HepG2 (cell line): ENCODE data around the gene KRTAP1-5. TPM values are rescaled to one million over a fixed set of nuclear protein-coding genes. Genes with fewer than 3 reads are reported as not detected.

Experiments
- ATAC-seq: fragments of 200-7000 bp; cut with Tn5 transposase; 3 replicates; pipeline ENCODE4 v1.9.1; 2020; ENCODE audit warnings: mild to moderate bottlenecking, moderate library complexity
- BruUV-seq: library from RNA; stranded (reverse); fragments of 400-500 nt; replicated peaks from 2 replicates; lab custom pipeline; 2021; lab: Mats Ljungman, UMichigan
- CTCF ChIA-PET: fragments of 300-600 bp; formaldehyde crosslinking; extraction: SDS; loops from one replicate; lab custom pipeline; 2021; ENCODE audit warnings: low total read pairs, inconsistent platforms, low intra/inter-chr PET ratio; lab: Yijun Ruan, JAX
- POLR2A ChIA-PET: fragments of 350-600 bp; sonication (Branson Sonifier 250); formaldehyde crosslinking; loops from one replicate; lab custom pipeline; 2020; ENCODE audit warnings: antibody characterized with exemption, inconsistent platforms; lab: Yijun Ruan, JAX
- DNase-seq: peaks from one replicate; pipeline ENCODE4 v3.0.0-alpha.2; 2015; ENCODE audit warnings: low spot score
- FAIRE-seq: peaks from 3 replicates; lab custom pipeline; 2011; peaks lifted over from hg19 to GRCh38; lab: Jason Lieb, UNC
- H2AFZ ChIP-seq: one replicate; pipeline ENCODE4 v1.6.1; 2011; ENCODE audit warnings: low read length, inconsistent platforms
- H3K27ac ChIP-seq: fragments of 300-600 bp; 3 replicates; pipeline ENCODE4 v1.8.0; 2011; ENCODE audit warnings: mixed run types, mild to moderate bottlenecking, mixed read lengths, low read length, inconsistent platforms; ENCODE audit not compliant: insufficient read depth; ENCODE audit errors: extremely low read length
- H3K27me3 ChIP-seq, 2 experiments: fragments of 200-600 bp in 1 of 2; 2 replicates in 1 of 2; 3 replicates in 1 of 2; pipeline versions ENCODE4 v1.6.0 to v1.8.0; 2011; ENCODE audit warnings: low read length in 2 of 2, mild to moderate bottlenecking in 2 of 2, moderate library complexity in 2 of 2, inconsistent platforms in 1 of 2; ENCODE audit not compliant: insufficient read depth in 2 of 2, control insufficient read depth in 1 of 2
- H3K36me3 ChIP-seq, 2 experiments: fragments of 200-600 bp in 1 of 2; replicated peaks in 1 of 2; 2 replicates in 1 of 2; 3 replicates in 1 of 2; pipeline versions ENCODE4 v1.5.1 to v1.8.0; 2011; ENCODE audit warnings: low read length in 2 of 2, inconsistent platforms in 1 of 2; ENCODE audit not compliant: insufficient read depth in 2 of 2, control insufficient read depth in 1 of 2
- H3K4me1 ChIP-seq: 2 replicates; pipeline ENCODE4 v1.5.1; 2012; ENCODE audit warnings: low read length, inconsistent platforms; ENCODE audit not compliant: insufficient read depth
- H3K4me2 ChIP-seq: 2 replicates; pipeline ENCODE4 v1.6.0; 2011; ENCODE audit warnings: low read depth, low read length, inconsistent platforms
- H3K4me3 ChIP-seq, 3 experiments: fragments of 200-600 bp in 1 of 3; sonication (generic), shearing (Covaris generic) in 1 of 3; replicated peaks in 1 of 3; 2 replicates each; pipeline ENCODE4 v1.5.1; 2011 to 2016; ENCODE audit warnings: low read length in 3 of 3, inconsistent platforms in 2 of 3, low read depth in 2 of 3, mild to moderate bottlenecking in 2 of 3, control low read depth in 1 of 3, mixed read lengths in 1 of 3; ENCODE audit not compliant: insufficient read depth in 1 of 3
- H3K79me2 ChIP-seq: one replicate; pipeline ENCODE4 v1.6.1; 2011; ENCODE audit warnings: low read length, inconsistent platforms; ENCODE audit not compliant: insufficient read depth
- H3K9ac ChIP-seq: 2 replicates; pipeline ENCODE4 v1.6.0; 2011; ENCODE audit warnings: mild to moderate bottlenecking, low read depth, low read length, inconsistent platforms; ENCODE audit not compliant: insufficient read depth
- H3K9me3 ChIP-seq: 2 replicates; pipeline ENCODE4 v1.5.1; 2012; ENCODE audit warnings: mild to moderate bottlenecking, low read length
- H4K20me1 ChIP-seq: 2 replicates; pipeline ENCODE4 v1.6.0; 2011; ENCODE audit warnings: inconsistent platforms, mild to moderate bottlenecking, low read length, moderate library complexity; ENCODE audit not compliant: insufficient read depth
- CCDC6 ChIP-seq: sonication (generic); formaldehyde crosslinking; IDR thresholded peaks from 2 replicates; pipeline ENCODE4 v1.8.1; 2022; ENCODE audit warnings: mild to moderate bottlenecking, missing genetic modification reagents, moderate library complexity
- DNMT1 ChIP-seq: sonication (generic); formaldehyde crosslinking; IDR thresholded peaks from 2 replicates; pipeline ENCODE4 v1.5.1; 2020; ENCODE audit warnings: mild to moderate bottlenecking, missing genetic modification reagents
- FLYWCH1 ChIP-seq: sonication (generic); formaldehyde crosslinking; IDR thresholded peaks from 2 replicates; pipeline ENCODE4 v1.8.1; 2023; ENCODE audit warnings: mild to moderate bottlenecking, missing genetic modification reagents
- KDM6A ChIP-seq: IDR thresholded peaks from 2 replicates; pipeline ENCODE4 v1.6.1; 2016; ENCODE audit warnings: low read depth
- MAF1 ChIP-seq: sonication (generic); formaldehyde crosslinking; IDR thresholded peaks from 2 replicates; pipeline ENCODE4 v1.5.0; 2020; ENCODE audit warnings: missing genetic modification reagents, borderline replicate concordance
- PCBP2 ChIP-seq: fragments of 200-400 bp; formaldehyde crosslinking; optimal IDR thresholded peaks from 2 replicates; pipeline ENCODE3; 2018; ENCODE audit warnings: low read length, low read depth; ENCODE audit not compliant: poor library complexity, severe bottlenecking
- PRMT3 ChIP-seq: sonication (generic); formaldehyde crosslinking; IDR thresholded peaks from 2 replicates; pipeline ENCODE4 v1.8.1; 2022; ENCODE audit warnings: low read depth, mild to moderate bottlenecking, moderate library complexity, missing genetic modification reagents, borderline replicate concordance
- TP53 ChIP-seq: sonication (generic); formaldehyde crosslinking; conservative IDR thresholded peaks from 2 replicates; pipeline ENCODE4 v1.4.0; 2020; ENCODE audit warnings: missing genetic modification reagents
- ZNF335 ChIP-seq: sonication (generic); formaldehyde crosslinking; IDR thresholded peaks from 2 replicates; pipeline ENCODE4 v1.4.0; 2020; ENCODE audit warnings: missing genetic modification reagents
- ZNF598 ChIP-seq: sonication (generic); formaldehyde crosslinking; IDR thresholded peaks from 2 replicates; pipeline ENCODE4 v1.5.1; 2020; ENCODE audit warnings: mild to moderate bottlenecking, missing genetic modification reagents, borderline replicate concordance
- ZNF652 ChIP-seq: IDR thresholded peaks from 2 replicates; pipeline ENCODE4 v1.6.1; 2016; ENCODE audit warnings: low read depth, borderline replicate concordance
- WGBS: methylation state at CpG from one replicate; pipeline ENCODE4 v1.1.6; 2017; ENCODE audit warnings: low lambda C conversion rate; 5-methylcytosine and 5-hydroxymethylcytosine counted together
- in situ Hi-C: cut with HindIII; loops from 2 replicates; pipeline ENCODE4 v1.10.0; 2017; ENCODE audit warnings: low pct_unique_long_range_greater_than_20kb; ENCODE audit not compliant: extremely low pct_ligation_motif_present
- intact Hi-C: fragments of 100-400 bp; cut with micrococcal nuclease; formaldehyde crosslinking; loops from one replicate; pipeline ENCODE4 v1.10.0; 2022; ENCODE audit not compliant: unreplicated experiment
- polyA plus RNA-seq, 8 experiments: library from polyadenylated mRNA; depleted of rRNA in 3 of 8; stranded (reverse) in 7 of 8; unstranded in 1 of 8; fragments of >200 nt; fragmentation: Illumina TruSeq in 4 of 8; extraction: Trizol in 4 of 8; gene quantifications; 2 replicates each; pipeline versions ENCODE4 v1.2.1 to v1.2.3, GENCODE V29; 2011 to 2016; ENCODE audit warnings: low read depth in 4 of 8, missing spikeins in 1 of 8, mixed read lengths in 1 of 8; ENCODE audit not compliant: insufficient read depth in 1 of 8
- total RNA-seq, 5 experiments: library from RNA; depleted of rRNA; stranded (reverse); fragments of >200 nt; fragmentation: Illumina TruSeq; extraction: Trizol; gene quantifications; 2 replicates each; pipeline ENCODE4 v1.2.3, GENCODE V29; 2016; ENCODE audit warnings: low read depth in 1 of 5
- TF ChIP-seq, protein P1 (sequence below): sonication (generic); formaldehyde crosslinking; IDR thresholded peaks from 2 replicates; pipeline ENCODE4 v1.4.0; 2020; ENCODE audit warnings: missing genetic modification reagents

The KRTAP1-5 gene
- total and polyA plus RNA-seq, 2 of the 13 experiments (the other 11 are each of a cell fraction or from before 2014, with no cell fraction given) = 0.09 TPM; not detected in 1

- ChIA-PET POLR2A (no interaction called here), CTCF (no interaction called here)
- Histone ChIP-seq H4K20me1 (no peaks in the 10 kb centered on the region), H3K9me3 (no peaks in the 10 kb centered on the region), H3K4me2 (no peak overlapping the region), H3K79me2 (no peaks in the 10 kb centered on the region), H3K9ac (no peak overlapping the region), H2AFZ (no peak overlapping the region), H3K4me1 (peaks cover 18% of the 10 kb centered on the region), H3K36me3 (no peaks in the 10 kb centered on the region), H3K4me3 (no peak overlapping the region), H3K27ac (no peak overlapping the region), H3K27me3 (no peaks in the 10 kb centered on the region)
- no peak for DNase-seq
- no TSS peak for BruUV-seq
- no peak for ATAC-seq
- 87% methylated on average over 2 of the region's 2 CpGs for WGBS
- FAIRE-seq = no peak
- in situ Hi-C loops (no loop called here), intact Hi-C loops (no loop called here)
- TF ChIP-seq, protein P1, sequence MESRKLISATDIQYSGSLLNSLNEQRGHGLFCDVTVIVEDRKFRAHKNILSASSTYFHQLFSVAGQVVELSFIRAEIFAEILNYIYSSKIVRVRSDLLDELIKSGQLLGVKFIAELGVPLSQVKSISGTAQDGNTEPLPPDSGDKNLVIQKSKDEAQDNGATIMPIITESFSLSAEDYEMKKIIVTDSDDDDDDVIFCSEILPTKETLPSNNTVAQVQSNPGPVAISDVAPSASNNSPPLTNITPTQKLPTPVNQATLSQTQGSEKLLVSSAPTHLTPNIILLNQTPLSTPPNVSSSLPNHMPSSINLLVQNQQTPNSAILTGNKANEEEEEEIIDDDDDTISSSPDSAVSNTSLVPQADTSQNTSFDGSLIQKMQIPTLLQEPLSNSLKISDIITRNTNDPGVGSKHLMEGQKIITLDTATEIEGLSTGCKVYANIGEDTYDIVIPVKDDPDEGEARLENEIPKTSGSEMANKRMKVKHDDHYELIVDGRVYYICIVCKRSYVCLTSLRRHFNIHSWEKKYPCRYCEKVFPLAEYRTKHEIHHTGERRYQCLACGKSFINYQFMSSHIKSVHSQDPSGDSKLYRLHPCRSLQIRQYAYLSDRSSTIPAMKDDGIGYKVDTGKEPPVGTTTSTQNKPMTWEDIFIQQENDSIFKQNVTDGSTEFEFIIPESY (CRISPR knock-in tag) = no peak
- TF ChIP-seq PRMT3 (no peak), KDM6A (no peak), TP53 (CRISPR knock-in tag) (no peak), ZNF598 (CRISPR knock-in tag) (no peak), DNMT1 (CRISPR knock-in tag) (no peak), MAF1 (CRISPR knock-in tag) (no peak), ZNF335 (CRISPR knock-in tag) (no peak), PCBP2 (no peak), ZNF652 (CRISPR knock-in tag) (no peak), CCDC6 (CRISPR knock-in tag) (no peak), FLYWCH1 (CRISPR knock-in tag) (no peak)
Measured at GRCh38 chr17:40997361-40997760, 29.6 kb downstream of the KRTAP1-5 start.
